GM12873 (cell line): ENCODE results near the gene ABTB2.

ENCODE experiments used
- CTCF ChIP-seq: IDR thresholded peaks from 2 replicates; pipeline ENCODE4 v1.5.1; 2012; ENCODE audit warnings: low read depth, mild to moderate bottlenecking, moderate library complexity, low read length, control low read depth; ENCODE audit not compliant: insufficient read depth; ENCODE audit errors: missing control alignments

Gene ABTB2

GRCh38 chr11:34276352-34276864 is 81.4 kb downstream of the ABTB2 start:
- TF ChIP-seq CTCF, result no peak

GRCh38 chr11:34275486-34275885 is 82.3 kb downstream of the ABTB2 start:
- no peak for TF ChIP-seq CTCF

- TF ChIP-seq CTCF, result no peak
Observed at GRCh38 chr11:34274712-34275398, 83.0 kb downstream of the ABTB2 start.

- TF ChIP-seq CTCF, result no peak
Observed at GRCh38 chr11:34273099-34273498, 84.7 kb downstream of the ABTB2 start.

- no peak for TF ChIP-seq CTCF
Observed at GRCh38 chr11:34271727-34272126, 86.1 kb downstream of the ABTB2 start.

GRCh38 chr11:34270711-34271110 is 87.1 kb downstream of the ABTB2 start:
- TF ChIP-seq CTCF, result no peak

GRCh38 chr11:34269694-34270245 is 88.0 kb downstream of the ABTB2 start:
- TF ChIP-seq CTCF, result no peak
